ENCODE data around the gene C5orf34.
"Not testable (repeated sequence)": the region's sequence is repeated elsewhere in the genome, so short reads cannot be mapped to it uniquely, and the experiment has no call there.

Gene C5orf34

GRCh38 chr5:43514816-43515677 is at the start of gene C5orf34:
Gene C5orf34, minus strand, starts transcription at chr5:43515148. Its CDS starts 5,809 bp downstream, at chr5:43509339.
- peak; percentile 98 for DNase-seq

GRCh38 chr5:43564289-43564850 is 49.4 kb upstream of the C5orf34 start:
- DNase-seq = no peak

GRCh38 chr5:43563321-43563720 is 48.4 kb upstream of the C5orf34 start:
- DNase-seq = no peak

GRCh38 chr5:43561356-43561755 is 46.4 kb upstream of the C5orf34 start:
- no peak for DNase-seq

- no peak for DNase-seq
Observed at GRCh38 chr5:43560128-43560527, 45.2 kb upstream of the C5orf34 start.

- DNase-seq = peak; percentile 75
Observed at GRCh38 chr5:43556857-43557542, 42.1 kb upstream of the C5orf34 start, which contains the start of gene PAIP1. Gene PAIP1, minus strand, starts transcription at chr5:43557077. Its CDS starts 231 bp downstream, at chr5:43556846.

GRCh38 chr5:43556607-43556856 is 41.6 kb upstream of the C5orf34 start:
- DNase-seq = not testable (repeated sequence)

- DNase-seq = no peak
Observed at GRCh38 chr5:43555895-43556606, 41.1 kb upstream of the C5orf34 start.

GRCh38 chr5:43554497-43554896 is 39.5 kb upstream of the C5orf34 start:
- DNase-seq = no peak

- no peak for DNase-seq
Observed at GRCh38 chr5:43553381-43553780, 38.4 kb upstream of the C5orf34 start.

- no peak for DNase-seq
Observed at GRCh38 chr5:43551731-43552130, 36.8 kb upstream of the C5orf34 start.

- DNase-seq = not testable (repeated sequence)
Observed at GRCh38 chr5:43549272-43549671, 34.3 kb upstream of the C5orf34 start.

GRCh38 chr5:43548358-43548757 is 33.4 kb upstream of the C5orf34 start:
- no peak for DNase-seq

- DNase-seq = no peak
Observed at GRCh38 chr5:43547532-43547931, 32.6 kb upstream of the C5orf34 start.

- no peak for DNase-seq
Observed at GRCh38 chr5:43543434-43543833, 28.5 kb upstream of the C5orf34 start.

- no peak for DNase-seq
Observed at GRCh38 chr5:43540746-43541145, 25.8 kb upstream of the C5orf34 start.

GRCh38 chr5:43536972-43537371 is 22.0 kb upstream of the C5orf34 start:
- no peak for DNase-seq

GRCh38 chr5:43533646-43534045 is 18.7 kb upstream of the C5orf34 start:
- no peak for DNase-seq

- DNase-seq = no peak
Observed at GRCh38 chr5:43530648-43531047, 15.7 kb upstream of the C5orf34 start.

GRCh38 chr5:43523662-43524072 is 8.7 kb upstream of the C5orf34 start:
- DNase-seq = no peak

- DNase-seq = no peak
Observed at GRCh38 chr5:43520615-43521014, 5.7 kb upstream of the C5orf34 start.

- no peak for DNase-seq
Observed at GRCh38 chr5:43515678-43516048, 715 bp upstream of the C5orf34 start.

GRCh38 chr5:43514471-43514815 is 505 bp downstream of the C5orf34 start:
- no peak for DNase-seq

GRCh38 chr5:43514025-43514424 is 923 bp downstream of the C5orf34 start:
- no peak for DNase-seq
